K562 (cell line): ENCODE data around the gene ZNF627. TPM values are rescaled to one million over a fixed set of nuclear protein-coding genes. Genes with fewer than 3 reads are reported as not detected.

Source experiments
- BCOR ChIP-seq: fragments of 450-650 bp; IDR thresholded peaks from 2 replicates; pipeline ENCODE4 v1.6.1; 2016
- EGR1 ChIP-seq: fragments of 450-650 bp; conservative IDR thresholded peaks from 2 replicates; pipeline ENCODE4 v1.6.1; 2017; ENCODE audit warnings: mild to moderate bottlenecking
- GTF2E2 ChIP-seq: fragments of 200-800 bp; sonication (Bioruptor generic); IDR thresholded peaks from 2 replicates; pipeline ENCODE4 v1.6.1; 2016; ENCODE audit warnings: missing genetic modification characterization, missing compliant biosample characterization
- HDAC1 ChIP-seq, 2 experiments: fragments of 450-650 bp; IDR thresholded peaks; 2 replicates each; pipeline ENCODE4 v1.6.1; 2016 to 2017; ENCODE audit warnings: inconsistent platforms in 1 of 2, mild to moderate bottlenecking in 1 of 2, moderate library complexity in 1 of 2
- HLTF ChIP-seq: fragments of 450-650 bp; IDR thresholded peaks from 2 replicates; pipeline ENCODE4 v1.6.1; 2016
- HNRNPLL ChIP-seq: fragments of 200-400 bp; formaldehyde crosslinking; IDR thresholded peaks from 2 replicates; pipeline ENCODE4 v1.6.1; 2017; ENCODE audit warnings: low read length, low read depth, mild to moderate bottlenecking; ENCODE audit not compliant: poor library complexity, severe bottlenecking
- JUNB ChIP-seq: fragments of 450-650 bp; formaldehyde crosslinking; conservative IDR thresholded peaks from 2 replicates; pipeline ENCODE4 v1.4.0; 2020; ENCODE audit warnings: mild to moderate bottlenecking
- KAT7 ChIP-seq: sonication (generic); formaldehyde crosslinking; IDR thresholded peaks from 2 replicates; pipeline ENCODE4 v1.8.0; 2022; ENCODE audit warnings: missing genetic modification reagents, mild to moderate bottlenecking, borderline replicate concordance
- KDM5B ChIP-seq: fragments of 200-600 bp; sonication (generic); IDR thresholded peaks from 2 replicates; pipeline ENCODE4 v1.6.1; 2012; ENCODE audit warnings: low read depth, mild to moderate bottlenecking, moderate library complexity, low read length, control low read depth, inconsistent platforms; ENCODE audit not compliant: insufficient replicate concordance
- PCBP1 ChIP-seq: fragments of 200-400 bp; formaldehyde crosslinking; IDR thresholded peaks from 2 replicates; pipeline ENCODE4 v1.6.1; 2018; ENCODE audit warnings: mild to moderate bottlenecking, low read depth, low read length; ENCODE audit not compliant: poor library complexity, severe bottlenecking
- PPARD ChIP-seq: fragments of 250-450 bp; sonication (Bioruptor Pico); IDR thresholded peaks from 2 replicates; pipeline ENCODE4 v1.8.0; 2022; ENCODE audit warnings: inconsistent platforms, mild to moderate bottlenecking, moderate library complexity
- RB1 ChIP-seq: fragments of 450-650 bp; IDR thresholded peaks from 2 replicates; pipeline ENCODE4 v1.6.1; 2017; ENCODE audit warnings: low read depth, mild to moderate bottlenecking
- SMC3 ChIP-seq: conservative IDR thresholded peaks from 2 replicates; pipeline ENCODE4 v1.6.1; 2011; ENCODE audit warnings: low read depth, low read length, improper control_type of control experiment; ENCODE audit not compliant: insufficient read depth
- SRSF9 ChIP-seq: fragments of 200-400 bp; formaldehyde crosslinking; IDR thresholded peaks from 2 replicates; pipeline ENCODE4 v1.6.1; 2017; ENCODE audit warnings: low read depth, low read length, borderline replicate concordance
- TRIM28 ChIP-seq: fragments of 450-650 bp; IDR thresholded peaks from 2 replicates; pipeline ENCODE4 v1.6.1; 2017
- ZNF121 ChIP-seq: sonication (generic); formaldehyde crosslinking; conservative IDR thresholded peaks from 2 replicates; pipeline ENCODE4 v1.8.0; 2022; ENCODE audit warnings: missing genetic modification reagents
- ZNF431 ChIP-seq: sonication (generic); formaldehyde crosslinking; IDR thresholded peaks from 2 replicates; pipeline ENCODE4 v1.8.0; 2022; ENCODE audit warnings: mild to moderate bottlenecking, missing genetic modification reagents
- ZNF699 ChIP-seq: fragments of 250-450 bp; sonication (Bioruptor Pico); IDR thresholded peaks from 2 replicates; pipeline ENCODE4 v1.8.0; 2021; ENCODE audit warnings: mild to moderate bottlenecking, moderate library complexity; ENCODE audit not compliant: insufficient replicate concordance
- ZSCAN32 ChIP-seq: fragments of 450-650 bp; formaldehyde crosslinking; IDR thresholded peaks from 2 replicates; pipeline ENCODE4 v1.4.0; 2020; ENCODE audit warnings: mild to moderate bottlenecking, moderate library complexity
- polyA plus RNA-seq, 8 experiments: library from polyadenylated mRNA; depleted of rRNA in 4 of 8; stranded (reverse) in 5 of 8; unstranded in 3 of 8; fragments of >200 nt; fragmentation: Nextera tagmentation in 2 of 8; fragmentation: Illumina TruSeq in 1 of 8; extraction: Ambion mirVana in 2 of 8; extraction: Trizol in 1 of 8; gene quantifications; 2 replicates each; pipeline versions ENCODE4 v1.2.1 to v1.2.3, GENCODE V29; 2011 to 2014; ENCODE audit warnings: inconsistent platforms in 1 of 8, missing spikeins in 1 of 8
- total RNA-seq, 7 experiments: library from RNA; depleted of rRNA in 6 of 7; stranded (reverse); fragments of >200 nt in 6 of 7; fragmentation: Illumina TruSeq in 2 of 7; extraction: Trizol in 2 of 7; gene quantifications; 2 replicates each; pipeline versions ENCODE4 v1.2.1 to v1.2.3, GENCODE V29; 2011 to 2021; ENCODE audit warnings: low replicate concordance in 1 of 7
- TF ChIP-seq, protein P1 (sequence below), 2 experiments: fragments of 450-650 bp; IDR thresholded peaks; 2 replicates each; pipeline ENCODE4 v1.6.1; 2016; ENCODE audit warnings: mild to moderate bottlenecking in 2 of 2, borderline replicate concordance in 1 of 2, low read depth in 1 of 2, moderate library complexity in 1 of 2

Gene ZNF627
- total and polyA plus RNA-seq, 9 of the 15 experiments (the other 6 are each of a cell fraction or from before 2014, with no cell fraction given): 6.4 to 19.9 (median 10.6) TPM

DNA sequence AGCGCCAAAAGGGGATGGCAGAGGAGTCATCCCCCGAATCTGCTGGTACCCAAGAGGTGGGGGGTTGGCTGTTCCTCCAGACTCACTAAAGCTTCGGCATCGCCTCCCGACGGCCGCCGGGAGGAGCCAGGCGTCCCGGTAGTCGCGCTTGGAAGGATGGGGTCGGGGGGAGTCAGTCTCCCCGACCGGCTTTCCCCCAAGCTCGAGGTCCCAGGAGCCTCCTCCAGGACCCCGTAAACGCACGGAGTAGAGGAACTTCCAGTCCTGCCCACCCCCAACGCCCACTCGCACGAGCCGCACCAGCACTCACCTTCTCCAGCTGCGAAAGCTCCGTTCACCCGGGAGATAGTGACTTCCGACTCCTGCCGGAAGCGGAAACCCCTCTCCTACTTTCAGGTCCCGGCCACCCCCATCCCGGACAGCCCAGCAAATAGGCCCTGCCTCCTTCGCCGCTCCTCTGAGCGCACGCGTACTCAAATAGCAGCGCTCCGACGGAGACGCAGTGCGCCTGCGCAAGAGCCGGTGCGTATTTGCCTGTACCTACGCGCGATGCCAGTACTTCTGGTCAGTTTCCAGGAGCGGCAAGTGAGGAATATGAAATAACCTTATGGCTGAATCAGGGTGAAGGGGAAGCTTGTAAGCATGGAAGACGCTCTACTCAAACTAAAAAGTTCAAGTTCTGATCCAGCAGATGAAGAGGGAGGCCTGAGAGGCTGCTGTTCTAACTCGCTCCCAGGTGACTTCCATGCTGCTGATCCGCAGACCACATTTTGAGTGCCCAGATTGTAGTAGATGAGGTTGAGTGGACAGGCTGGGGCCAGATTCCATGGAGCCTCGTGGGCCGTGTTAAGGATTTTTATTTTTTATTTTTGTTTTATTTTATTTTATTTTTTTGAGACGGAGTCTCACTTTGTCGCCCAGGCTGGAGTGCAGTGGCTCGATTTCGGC lies 38.1 kb upstream of the ZNF627 start, which contains the start of gene ELOF1 (continued):
- TF ChIP-seq, protein P1, sequence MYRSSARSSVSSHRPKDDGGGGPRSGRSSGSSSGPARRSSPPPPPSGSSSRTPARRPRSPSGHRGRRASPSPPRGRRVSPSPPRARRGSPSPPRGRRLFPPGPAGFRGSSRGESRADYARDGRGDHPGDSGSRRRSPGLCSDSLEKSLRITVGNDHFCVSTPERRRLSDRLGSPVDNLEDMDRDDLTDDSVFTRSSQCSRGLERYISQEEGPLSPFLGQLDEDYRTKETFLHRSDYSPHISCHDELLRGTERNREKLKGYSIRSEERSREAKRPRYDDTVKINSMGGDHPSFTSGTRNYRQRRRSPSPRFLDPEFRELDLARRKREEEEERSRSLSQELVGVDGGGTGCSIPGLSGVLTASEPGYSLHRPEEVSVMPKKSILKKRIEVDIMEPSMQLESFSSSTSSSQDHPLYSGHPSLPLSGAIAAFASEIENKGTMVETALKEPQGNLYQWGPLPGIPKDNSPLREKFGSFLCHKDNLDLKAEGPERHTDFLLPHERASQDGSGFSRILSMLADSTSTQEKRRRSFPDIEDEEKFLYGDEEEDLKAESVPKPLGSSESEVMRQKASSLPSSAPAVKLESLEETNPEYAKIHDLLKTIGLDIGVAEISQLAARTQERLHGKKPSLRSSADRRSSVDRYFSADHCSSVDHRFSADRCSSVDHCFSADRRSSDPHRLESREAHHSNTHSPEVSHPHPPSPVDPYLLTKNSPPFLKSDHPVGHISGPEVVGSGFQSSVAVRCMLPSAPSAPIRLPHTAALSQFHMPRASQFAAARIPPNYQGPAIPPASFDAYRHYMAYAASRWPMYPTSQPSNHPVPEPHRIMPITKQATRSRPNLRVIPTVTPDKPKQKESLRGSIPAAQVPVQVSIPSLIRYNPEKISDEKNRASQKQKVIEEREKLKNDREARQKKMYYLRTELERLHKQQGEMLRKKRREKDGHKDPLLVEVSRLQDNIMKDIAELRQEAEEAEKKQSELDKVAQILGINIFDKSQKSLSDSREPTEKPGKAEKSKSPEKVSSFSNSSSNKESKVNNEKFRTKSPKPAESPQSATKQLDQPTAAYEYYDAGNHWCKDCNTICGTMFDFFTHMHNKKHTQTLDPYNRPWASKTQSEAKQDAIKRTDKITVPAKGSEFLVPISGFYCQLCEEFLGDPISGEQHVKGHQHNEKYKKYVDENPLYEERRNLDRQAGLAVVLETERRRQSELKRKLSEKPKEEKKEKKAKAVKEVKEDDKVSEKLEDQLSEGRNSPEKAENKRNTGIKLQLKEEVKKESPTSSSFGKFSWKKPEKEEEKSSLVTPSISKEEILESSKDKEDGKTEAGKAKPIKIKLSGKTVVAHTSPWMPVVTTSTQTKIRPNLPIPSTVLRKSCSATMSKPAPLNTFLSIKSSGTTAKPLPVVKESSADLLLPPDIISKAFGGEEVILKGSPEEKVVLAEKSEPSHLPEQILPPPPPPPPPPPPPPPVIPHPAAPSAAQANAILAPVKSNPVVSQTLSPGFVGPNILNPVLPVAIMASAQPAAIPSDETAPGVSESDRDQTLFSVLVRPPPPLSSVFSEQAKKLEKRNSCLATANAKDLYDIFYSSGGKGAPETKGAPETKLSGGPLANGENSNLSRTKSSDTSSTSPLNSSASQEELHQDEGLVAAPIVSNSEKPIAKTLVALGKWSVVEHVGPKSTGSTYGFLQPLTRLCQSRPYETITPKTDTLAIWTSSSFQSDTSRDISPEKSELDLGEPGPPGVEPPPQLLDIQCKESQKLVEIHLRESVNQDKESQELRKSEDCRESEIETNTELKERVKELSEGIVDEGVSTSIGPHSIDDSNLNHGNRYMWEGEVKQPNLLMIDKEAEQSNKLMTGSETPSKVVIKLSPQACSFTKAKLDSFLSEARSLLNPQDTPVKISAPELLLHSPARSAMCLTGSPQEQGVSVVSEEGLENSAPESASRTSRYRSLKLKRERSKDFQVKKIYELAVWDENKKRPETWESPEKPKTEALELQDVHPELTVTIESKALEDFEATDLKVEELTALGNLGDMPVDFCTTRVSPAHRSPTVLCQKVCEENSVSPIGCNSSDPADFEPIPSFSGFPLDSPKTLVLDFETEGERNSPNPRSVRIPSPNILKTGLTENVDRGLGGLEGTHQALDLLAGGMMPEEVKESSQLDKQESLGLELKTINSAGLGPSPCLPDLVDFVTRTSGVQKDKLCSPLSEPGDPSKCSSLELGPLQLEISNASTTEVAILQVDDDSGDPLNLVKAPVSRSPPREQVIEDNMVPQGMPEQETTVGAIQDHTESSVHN (IDR thresholded peaks at IDR 0.05; ENCODE audit: borderline replicate concordance in 1 of 2, low read depth in 1 of 2): 0 out of 4 replicates have a peak, but pooled peaks of 1 of the 2 experiments have one; percentile 18
- TF ChIP-seq ZNF699 (no peak), KDM5B (peak; percentile 83), EGR1 (peak; percentile 91), PCBP1 (no peak), HDAC1 (IDR thresholded peaks at IDR 0.05) (peak in 1 of 2 experiments; percentile 94; a peak in 2 of 4 replicates), SMC3 (0 out of 2 replicates have a peak, but pooled peaks have one; percentile 18), PPARD (CRISPR knock-in tag) (no peak), GTF2E2 (tag) (0 out of 2 replicates have a peak, but pooled peaks have one; percentile 31), KAT7 (CRISPR knock-in tag) (no peak; the same call in 1 of the 2 replicates), HNRNPLL (peak; percentile 96), ZNF431 (CRISPR knock-in tag) (no peak), TRIM28 (no peak; the same call in 1 of the 2 replicates), ZSCAN32 (CRISPR knock-in tag) (no peak), RB1 (peak; percentile 67; the same call in 1 of the 2 replicates), ZNF121 (no peak), BCOR (0 out of 2 replicates have a peak, but pooled peaks have one; percentile 18), SRSF9 (no peak), JUNB (CRISPR knock-in tag) (no peak), HLTF (no peak)
